ENCODE measurements around the gene RARA.
A peak's percentile ranks its signal among the peaks of the same experiment; 100 is the strongest.

The RARA gene

GRCh38 chr17:40316571-40317344 lies 7.8 kb downstream of the RARA start:
- TF ChIP-seq CTCF (IDR thresholded peaks at IDR 0.05; ENCODE audit: low read depth, low read length, missing control alignments), result no peak
- no peak overlapping the region for H3K4me3 ChIP-seq (ENCODE audit: low read depth, low read length)
- no peak for DNase-seq (ENCODE audit: low read depth)

GRCh38 chr17:40317345-40317873 lies 8.4 kb downstream of the RARA start:
- peak overlapping the region; percentile 82 for H3K4me3 ChIP-seq (ENCODE audit: low read depth, low read length)
- DNase-seq (ENCODE audit: low read depth), result no peak
- peak; percentile 78 for TF ChIP-seq CTCF (IDR thresholded peaks at IDR 0.05; ENCODE audit: low read depth, low read length, missing control alignments)

GRCh38 chr17:40317880-40318829 lies 9.2 kb downstream of the RARA start:
- DNase-seq (ENCODE audit: low read depth), result peak; percentile 77

GRCh38 chr17:40318830-40319391 lies 9.9 kb downstream of the RARA start:
- no peak for DNase-seq (ENCODE audit: low read depth)

More at GRCh38 chr17:40317880-40318829, 9.2 kb downstream of the RARA start:
- H3K4me3 ChIP-seq (ENCODE audit: low read depth, low read length), result peak overlapping the region; percentile 82
- no peak for TF ChIP-seq CTCF (IDR thresholded peaks at IDR 0.05; ENCODE audit: low read depth, low read length, missing control alignments)

GRCh38 chr17:40319651-40320540 lies 10.9 kb downstream of the RARA start:
- no peak for TF ChIP-seq CTCF (IDR thresholded peaks at IDR 0.05; ENCODE audit: low read depth, low read length, missing control alignments)
- H3K4me3 ChIP-seq (ENCODE audit: low read depth, low read length), result peak overlapping the region; percentile 82

More at GRCh38 chr17:40318830-40319391, 9.9 kb downstream of the RARA start:
- no peak for TF ChIP-seq CTCF (IDR thresholded peaks at IDR 0.05; ENCODE audit: low read depth, low read length, missing control alignments)
- H3K4me3 ChIP-seq (ENCODE audit: low read depth, low read length), result peak overlapping the region; percentile 82

More at GRCh38 chr17:40319651-40320540, 10.9 kb downstream of the RARA start:
- DNase-seq (ENCODE audit: low read depth), result no peak
